ENCODE results near the gene NUPR2. TPM values are rescaled to one million over a fixed set of nuclear protein-coding genes. Genes with fewer than 3 reads are reported as not detected.
"Not testable (repeated sequence)": the region's sequence is repeated elsewhere in the genome, so short reads cannot be mapped to it uniquely, and the experiment has no call there.

The NUPR2 gene
- total RNA-seq, 4 donors from 2014 or later, result 3.0 to 4.5 TPM; not detected in 2

- WGBS, result 89% methylated on average over 5 of the region's 6 CpGs
- H3K27me3 ChIP-seq, result no peaks in the 10 kb centered on the region
- no peak for TF ChIP-seq CTCF (IDR thresholded peaks at IDR 0.05)
- no peak for TF ChIP-seq POLR2A (IDR thresholded peaks at IDR 0.05)
- no peak for TF ChIP-seq POLR2AphosphoS5 (IDR thresholded peaks at IDR 0.05)
- no peak for TF ChIP-seq EP300 (IDR thresholded peaks at IDR 0.05)
- no peak for DNase-seq (ENCODE audit: low spot score in 2 of 2)
- no peak overlapping the region for H3K4me3 ChIP-seq
- no peaks in the 10 kb centered on the region for H3K4me1 ChIP-seq
- H3K27ac ChIP-seq, result no peak overlapping the region
- H3K9me3 ChIP-seq, result no peaks in the 10 kb centered on the region
- no peaks in the 10 kb centered on the region for H3K36me3 ChIP-seq
Observed at GRCh38 chr7:56124981-56125380, 8.8 kb upstream of the NUPR2 start.

- DNase-seq (ENCODE audit: low spot score in 2 of 2), result no peak
- H3K9me3 ChIP-seq, result no peaks in the 10 kb centered on the region
- peaks cover 8% of the 10 kb centered on the region for H3K27me3 ChIP-seq
- WGBS, result 85% methylated on average over 6 of the region's 6 CpGs
- no peak overlapping the region for H3K27ac ChIP-seq
- no peaks in the 10 kb centered on the region for H3K36me3 ChIP-seq
- no peak overlapping the region for H3K4me3 ChIP-seq
- no peaks in the 10 kb centered on the region for H3K4me1 ChIP-seq
- TF ChIP-seq POLR2AphosphoS5 (IDR thresholded peaks at IDR 0.05) (no peak), CTCF (IDR thresholded peaks at IDR 0.05) (no peak), EP300 (IDR thresholded peaks at IDR 0.05) (no peak), POLR2A (IDR thresholded peaks at IDR 0.05) (no peak)
Observed at GRCh38 chr7:56121440-56121839, 5.2 kb upstream of the NUPR2 start.

- H3K4me3 ChIP-seq; H3K9me3 ChIP-seq; DNase-seq (ENCODE audit: low spot score in 2 of 2); H3K4me1 ChIP-seq; H3K36me3 ChIP-seq; H3K27ac ChIP-seq: not testable (repeated sequence)
- WGBS, result 77% methylated on average over 3 of the region's 3 CpGs
- H3K27me3 ChIP-seq, result peaks cover 18% of the 10 kb centered on the region
Observed at GRCh38 chr7:56112244-56112643, 4.0 kb downstream of the NUPR2 start.

GRCh38 chr7:56110611-56111010, 5.6 kb downstream of the NUPR2 start:
- 87% methylated on average over 1 of the region's 1 CpG for WGBS
- Histone ChIP-seq H3K9me3 (no peaks in the 10 kb centered on the region), H3K4me1 (peaks cover 4% of the 10 kb centered on the region), H3K4me3 (no peak overlapping the region), H3K27me3 (peaks cover 2% of the 10 kb centered on the region), H3K36me3 (no peaks in the 10 kb centered on the region), H3K27ac (no peak overlapping the region)
- DNase-seq (ENCODE audit: low spot score in 2 of 2), result no peak
- TF ChIP-seq CTCF (IDR thresholded peaks at IDR 0.05), result no peak
- TF ChIP-seq EP300 (IDR thresholded peaks at IDR 0.05), result no peak
- no peak for TF ChIP-seq POLR2AphosphoS5 (IDR thresholded peaks at IDR 0.05)
- no peak for TF ChIP-seq POLR2A (IDR thresholded peaks at IDR 0.05)

- no peak for TF ChIP-seq POLR2AphosphoS5 (IDR thresholded peaks at IDR 0.05)
- TF ChIP-seq POLR2A (IDR thresholded peaks at IDR 0.05), result no peak
- TF ChIP-seq EP300 (IDR thresholded peaks at IDR 0.05), result no peak
- no peak for TF ChIP-seq CTCF (IDR thresholded peaks at IDR 0.05)
- DNase-seq (ENCODE audit: low spot score in 2 of 2), result no peak
- WGBS, result 94% methylated on average over 1 of the region's 1 CpG
Observed at GRCh38 chr7:56107954-56108258, 8.3 kb downstream of the NUPR2 start.

More at GRCh38 chr7:56107954-56108258, 8.3 kb downstream of the NUPR2 start:
- peaks cover 15% of the 10 kb centered on the region for H3K4me1 ChIP-seq
- peaks cover 15% of the 10 kb centered on the region for H3K36me3 ChIP-seq
- no peaks in the 10 kb centered on the region for H3K9me3 ChIP-seq
- H3K4me3 ChIP-seq, result no peak overlapping the region
- no peak overlapping the region for H3K27ac ChIP-seq
- no peaks in the 10 kb centered on the region for H3K27me3 ChIP-seq
